ENCODE measurements around the gene ABO.

DNA sequence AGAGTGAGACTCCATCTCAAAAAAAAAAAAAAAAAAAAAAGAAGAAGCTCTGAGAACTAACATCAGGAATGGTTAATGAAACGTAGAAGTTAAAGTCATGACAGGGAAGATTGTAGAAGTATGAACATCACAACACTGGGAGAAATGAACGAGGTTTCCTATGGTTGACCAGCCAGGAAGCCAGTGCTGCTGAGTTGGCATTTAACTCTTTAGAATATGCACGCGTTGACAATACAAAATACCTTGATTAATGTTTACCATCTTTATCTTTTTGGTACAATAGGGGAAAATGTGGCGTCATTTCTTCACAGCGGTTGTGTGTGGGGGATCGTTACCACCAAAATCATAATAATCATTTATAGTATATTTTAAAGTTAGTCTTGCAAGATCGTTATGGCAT is 32.0 kb downstream of the ABO start:
- no peak for TF ChIP-seq TAF1 (IDR thresholded peaks at IDR 0.05; ENCODE audit: borderline replicate concordance, low read depth, low read length)
- no peak for TF ChIP-seq POLR2AphosphoS5 (IDR thresholded peaks at IDR 0.05; ENCODE audit: low read depth, low read length)
